ENCODE data around the gene TMEM150B. TPM values are rescaled to one million over a fixed set of nuclear protein-coding genes. Genes with fewer than 3 reads are reported as not detected.
A peak's percentile ranks its signal among the peaks of the same experiment; 100 is the strongest.

The TMEM150B gene
- total and polyA plus RNA-seq, 9 of the 15 experiments (the other 6 are each of a cell fraction or from before 2014, with no cell fraction given) = 0.47 to 1.3 (median 0.74) TPM; not detected in 2

- no peak for TF ChIP-seq ZNF407 (IDR thresholded peaks at IDR 0.05; ENCODE audit: low read depth)
- no peak for TF ChIP-seq BCL6 (CRISPR knock-in tag; IDR thresholded peaks at IDR 0.05)
- TF ChIP-seq CBX5 (IDR thresholded peaks at IDR 0.05; ENCODE audit: borderline replicate concordance, low read depth) = no peak
- TF ChIP-seq RFX1 (IDR thresholded peaks at IDR 0.05) = peak; percentile 98
- no peak for TF ChIP-seq AFF4 (CRISPR knock-in tag; IDR thresholded peaks at IDR 0.05)
- no peak for TF ChIP-seq FOXJ3 (CRISPR knock-in tag; IDR thresholded peaks at IDR 0.05)
- TF ChIP-seq KHSRP (IDR thresholded peaks at IDR 0.05) = peak; percentile 75
- no peak for TF ChIP-seq ZNF347 (CRISPR knock-in tag; IDR thresholded peaks at IDR 0.05; ENCODE audit: low read depth)
- TF ChIP-seq ZBTB9 (CRISPR knock-in tag; IDR thresholded peaks at IDR 0.05) = no peak
- TF ChIP-seq PATZ1 (CRISPR knock-in tag; IDR thresholded peaks at IDR 0.05; ENCODE audit: borderline replicate concordance) = no peak
- TF ChIP-seq CBX2 (IDR thresholded peaks at IDR 0.05; ENCODE audit: insufficient read depth, low read length, poor library complexity, severe bottlenecking) = no peak
- no peak for TF ChIP-seq RUNX1 (IDR thresholded peaks at IDR 0.05; ENCODE audit: low read depth)
Measured at GRCh38 chr19:55339105-55339888, 14.2 kb upstream of the TMEM150B start, which contains the start of gene KMT5C (continued).

Data from K562 (cell line).